ENCODE measurements around the gene TPBGL.
A peak's percentile ranks its signal among the peaks of the same experiment; 100 is the strongest.

Gene TPBGL

GRCh38 chr11:75279273-75279672 is 38.7 kb downstream of the TPBGL start:
- H2BK12ac ChIP-seq (ENCODE audit: low read length), result no peak overlapping the region
- H4K91ac ChIP-seq (ENCODE audit: low read depth, low read length, poor library complexity), result no peak overlapping the region
- H3K4ac ChIP-seq (ENCODE audit: low read length), result no peak overlapping the region
- no peak overlapping the region for H2BK15ac ChIP-seq (ENCODE audit: low read length)
- H2BK120ac ChIP-seq (ENCODE audit: low read depth, low read length), result no peak overlapping the region
- H3K9ac ChIP-seq (ENCODE audit: low read depth, low read length, poor library complexity), result no peak overlapping the region
- H3K36me3 ChIP-seq (replicated peaks in 1 of 2; ENCODE audit: control insufficient read depth in 2 of 2, insufficient read depth in 2 of 2, low read length in 2 of 2), result peaks cover 1 to 27% of the 10 kb centered on the region in 2 donors
- H3K4me3 ChIP-seq (ENCODE audit: low read length in 2 of 2), result no peak overlapping the region
- H3K79me1 ChIP-seq (ENCODE audit: low read depth, low read length), result no peaks in the 10 kb centered on the region
- H2AK5ac ChIP-seq (ENCODE audit: low read depth, low read length), result no peak overlapping the region
- no peak overlapping the region for H3K14ac ChIP-seq (ENCODE audit: low read length)
- WGBS, 2 donors (ENCODE audit: extremely low coverage in 2 of 2, insufficient read length in 2 of 2, insufficient replicate concordance in 1 of 2), result no CpG with 5 or more reads among the region's 5 CpGs
- DNase-seq (ENCODE audit: low spot score), result no peak
- H4K8ac ChIP-seq (ENCODE audit: low read depth, low read length), result no peak overlapping the region
- H3K23ac ChIP-seq (ENCODE audit: low read depth, low read length, poor library complexity), result no peak overlapping the region
- H3K27ac ChIP-seq (replicated peaks; ENCODE audit: low read length), result no peak overlapping the region
- no peak overlapping the region for H2AFZ ChIP-seq (ENCODE audit: low read length)
- H3K4me1 ChIP-seq (ENCODE audit: control insufficient read depth in 2 of 2, insufficient read depth in 1 of 2, low read depth in 1 of 2, low read length in 2 of 2), result no peaks in the 10 kb centered on the region
- no peak overlapping the region for H3K18ac ChIP-seq (ENCODE audit: low read length)
- no peak overlapping the region for H2BK5ac ChIP-seq (ENCODE audit: low read length)
- no peaks in the 10 kb centered on the region for H3K9me3 ChIP-seq (replicated peaks in 1 of 2; ENCODE audit: control insufficient read depth in 2 of 2, insufficient read depth in 1 of 2, low read depth in 1 of 2, low read length in 2 of 2)
- H3K4me2 ChIP-seq (ENCODE audit: insufficient read depth, low read length, poor library complexity, severe bottlenecking), result no peak overlapping the region
- H3K27me3 ChIP-seq (ENCODE audit: control insufficient read depth in 3 of 3, insufficient read depth in 3 of 3, low read depth in 1 of 3, low read length in 3 of 3), result no peaks in the 10 kb centered on the region

GRCh38 chr11:75280227-75280701 is 39.7 kb downstream of the TPBGL start:
- Histone ChIP-seq H3K14ac (ENCODE audit: low read length) (no peak overlapping the region), H3K23ac (ENCODE audit: low read depth, low read length, poor library complexity) (no peak overlapping the region), H4K8ac (ENCODE audit: low read depth, low read length) (no peak overlapping the region), H3K79me1 (ENCODE audit: low read depth, low read length) (no peaks in the 10 kb centered on the region), H3K4me2 (ENCODE audit: insufficient read depth, low read length, poor library complexity, severe bottlenecking) (no peak overlapping the region), H3K27ac (replicated peaks; ENCODE audit: low read length) (no peak overlapping the region), H4K91ac (ENCODE audit: low read depth, low read length, poor library complexity) (no peak overlapping the region), H3K4ac (ENCODE audit: low read length) (no peak overlapping the region), H3K4me1 (ENCODE audit: control insufficient read depth in 2 of 2, insufficient read depth in 1 of 2, low read depth in 1 of 2, low read length in 2 of 2) (peaks cover 3 to 4% of the 10 kb centered on the region in 2 donors), H3K36me3 (replicated peaks in 1 of 2; ENCODE audit: control insufficient read depth in 2 of 2, insufficient read depth in 2 of 2, low read length in 2 of 2) (peaks cover 1 to 27% of the 10 kb centered on the region in 2 donors), H2BK5ac (ENCODE audit: low read length) (no peak overlapping the region), H2BK12ac (ENCODE audit: low read length) (no peak overlapping the region), H3K27me3 (ENCODE audit: control insufficient read depth in 3 of 3, insufficient read depth in 3 of 3, low read depth in 1 of 3, low read length in 3 of 3) (no peaks in the 10 kb centered on the region), H2BK15ac (ENCODE audit: low read length) (no peak overlapping the region), H2AFZ (ENCODE audit: low read length) (no peak overlapping the region), H3K9me3 (replicated peaks in 1 of 2; ENCODE audit: control insufficient read depth in 2 of 2, insufficient read depth in 1 of 2, low read depth in 1 of 2, low read length in 2 of 2) (no peaks in the 10 kb centered on the region), H2AK5ac (ENCODE audit: low read depth, low read length) (peak overlapping the region; percentile 25), H2BK120ac (ENCODE audit: low read depth, low read length) (no peak overlapping the region), H3K4me3 (ENCODE audit: low read length in 2 of 2) (no peak overlapping the region), H3K9ac (ENCODE audit: low read depth, low read length, poor library complexity) (no peak overlapping the region), H3K18ac (ENCODE audit: low read length) (no peak overlapping the region)
- whole genome bisulfite sequencing, 2 donors (ENCODE audit: extremely low coverage in 2 of 2, insufficient read length in 2 of 2, insufficient replicate concordance in 1 of 2), result no CpG with 5 or more reads among the region's 9 CpGs
- DNase-seq (ENCODE audit: low spot score), result peak; percentile 81

DNA sequence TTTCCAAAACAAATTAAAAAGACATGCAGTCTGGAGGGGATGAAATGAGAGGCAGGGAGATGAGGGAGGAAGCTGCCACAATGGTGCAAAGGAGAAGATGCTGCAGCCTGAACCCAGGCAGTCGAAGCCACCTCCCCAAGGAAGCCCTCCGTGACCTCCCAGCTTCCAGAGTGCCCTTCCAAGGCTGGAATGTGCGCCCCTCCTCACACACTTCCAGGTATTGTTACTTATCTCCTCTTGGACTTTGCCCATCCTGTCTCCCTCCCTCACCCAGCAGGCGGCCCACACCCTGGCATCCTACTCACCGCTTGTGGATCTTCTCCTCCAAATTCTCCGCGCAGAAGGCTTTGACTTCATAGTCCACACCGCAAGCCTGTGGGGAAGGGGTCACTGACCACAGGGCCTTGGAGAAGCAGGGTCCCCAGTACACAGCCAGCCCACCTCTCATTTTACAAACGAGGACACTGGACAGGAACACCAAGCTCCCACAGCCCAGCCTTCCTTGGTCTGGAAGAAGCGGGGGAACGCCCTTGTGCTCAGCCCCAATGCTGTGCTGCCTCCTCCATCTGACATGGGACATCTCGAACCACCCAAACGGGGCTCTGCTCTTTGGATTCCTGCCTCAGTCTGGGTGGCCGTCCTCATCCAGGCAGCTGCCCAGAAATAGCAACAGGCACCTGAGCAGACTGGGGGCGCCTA is 40.3 kb downstream of the TPBGL start:
- Histone ChIP-seq H3K79me1 (ENCODE audit: low read depth, low read length) (no peaks in the 10 kb centered on the region), H2AFZ (ENCODE audit: low read length) (no peak overlapping the region), H4K91ac (ENCODE audit: low read depth, low read length, poor library complexity) (no peak overlapping the region), H3K18ac (ENCODE audit: low read length) (no peak overlapping the region), H2BK120ac (ENCODE audit: low read depth, low read length) (no peak overlapping the region), H3K4me2 (ENCODE audit: insufficient read depth, low read length, poor library complexity, severe bottlenecking) (no peak overlapping the region), H3K4ac (ENCODE audit: low read length) (no peak overlapping the region), H3K27me3 (ENCODE audit: control insufficient read depth in 3 of 3, insufficient read depth in 3 of 3, low read depth in 1 of 3, low read length in 3 of 3) (no peaks in the 10 kb centered on the region), H3K14ac (ENCODE audit: low read length) (no peak overlapping the region), H2AK5ac (ENCODE audit: low read depth, low read length) (no peak overlapping the region), H3K9me3 (replicated peaks in 1 of 2; ENCODE audit: control insufficient read depth in 2 of 2, insufficient read depth in 1 of 2, low read depth in 1 of 2, low read length in 2 of 2) (no peaks in the 10 kb centered on the region), H3K4me1 (ENCODE audit: control insufficient read depth in 2 of 2, insufficient read depth in 1 of 2, low read depth in 1 of 2, low read length in 2 of 2) (peaks cover 4 to 10% of the 10 kb centered on the region in 2 donors), H3K27ac (replicated peaks; ENCODE audit: low read length) (no peak overlapping the region), H2BK5ac (ENCODE audit: low read length) (no peak overlapping the region), H2BK12ac (ENCODE audit: low read length) (no peak overlapping the region), H3K9ac (ENCODE audit: low read depth, low read length, poor library complexity) (no peak overlapping the region), H4K8ac (ENCODE audit: low read depth, low read length) (no peak overlapping the region), H3K23ac (ENCODE audit: low read depth, low read length, poor library complexity) (no peak overlapping the region), H3K36me3 (replicated peaks in 1 of 2; ENCODE audit: control insufficient read depth in 2 of 2, insufficient read depth in 2 of 2, low read length in 2 of 2) (peaks cover 0 to 24% of the 10 kb centered on the region in 2 donors), H2BK15ac (ENCODE audit: low read length) (no peak overlapping the region), H3K4me3 (ENCODE audit: low read length in 2 of 2) (no peak overlapping the region)
- no CpG with 5 or more reads among the region's 15 CpGs for WGBS, 2 donors (ENCODE audit: extremely low coverage in 2 of 2, insufficient read length in 2 of 2, insufficient replicate concordance in 1 of 2)
- DNase-seq (ENCODE audit: low spot score), result no peak

GRCh38 chr11:75281469-75282095 is 41.0 kb downstream of the TPBGL start:
- Histone ChIP-seq H3K4me3 (ENCODE audit: low read length in 2 of 2) (no peak overlapping the region), H3K36me3 (replicated peaks in 1 of 2; ENCODE audit: control insufficient read depth in 2 of 2, insufficient read depth in 2 of 2, low read length in 2 of 2) (peaks cover 0 to 20% of the 10 kb centered on the region in 2 donors), H2AFZ (ENCODE audit: low read length) (no peak overlapping the region), H2AK5ac (ENCODE audit: low read depth, low read length) (no peak overlapping the region), H3K9me3 (replicated peaks in 1 of 2; ENCODE audit: control insufficient read depth in 2 of 2, insufficient read depth in 1 of 2, low read depth in 1 of 2, low read length in 2 of 2) (no peaks in the 10 kb centered on the region), H2BK5ac (ENCODE audit: low read length) (no peak overlapping the region), H3K27me3 (ENCODE audit: control insufficient read depth in 3 of 3, insufficient read depth in 3 of 3, low read depth in 1 of 3, low read length in 3 of 3) (no peaks in the 10 kb centered on the region), H3K23ac (ENCODE audit: low read depth, low read length, poor library complexity) (no peak overlapping the region), H3K4ac (ENCODE audit: low read length) (no peak overlapping the region), H3K79me1 (ENCODE audit: low read depth, low read length) (no peaks in the 10 kb centered on the region), H3K4me1 (ENCODE audit: control insufficient read depth in 2 of 2, insufficient read depth in 1 of 2, low read depth in 1 of 2, low read length in 2 of 2) (peaks cover 4 to 10% of the 10 kb centered on the region in 2 donors), H3K18ac (ENCODE audit: low read length) (no peak overlapping the region), H2BK12ac (ENCODE audit: low read length) (no peak overlapping the region), H4K91ac (ENCODE audit: low read depth, low read length, poor library complexity) (no peak overlapping the region), H2BK120ac (ENCODE audit: low read depth, low read length) (no peak overlapping the region), H3K27ac (replicated peaks; ENCODE audit: low read length) (no peak overlapping the region), H3K14ac (ENCODE audit: low read length) (no peak overlapping the region), H3K4me2 (ENCODE audit: insufficient read depth, low read length, poor library complexity, severe bottlenecking) (no peak overlapping the region), H3K9ac (ENCODE audit: low read depth, low read length, poor library complexity) (no peak overlapping the region), H4K8ac (ENCODE audit: low read depth, low read length) (no peak overlapping the region), H2BK15ac (ENCODE audit: low read length) (no peak overlapping the region)
- no CpG with 5 or more reads among the region's 10 CpGs for WGBS, 2 donors (ENCODE audit: extremely low coverage in 2 of 2, insufficient read length in 2 of 2, insufficient replicate concordance in 1 of 2)
- no peak for DNase-seq (ENCODE audit: low spot score)

Data from neuronal stem cell (in vitro differentiated cells).